D721Med (cell line): Measurements from ENCODE around the gene ATXN1.

Source experiments
- DNase-seq: peaks from one replicate; pipeline ENCODE4 v3.0.0; 2011; ENCODE audit warnings: low spot score; ENCODE audit not compliant: insufficient read length
- FAIRE-seq: peaks from 2 replicates; lab custom pipeline; 2011; peaks lifted over from hg19 to GRCh38; lab: Jason Lieb, UNC
- TF ChIP-seq, protein P1 (sequence below): IDR thresholded peaks from 2 replicates; pipeline ENCODE4 v1.5.1; 2012; ENCODE audit warnings: mild to moderate bottlenecking, control low read depth; ENCODE audit not compliant: insufficient read depth; ENCODE audit errors: missing control alignments

The ATXN1 gene

DNA sequence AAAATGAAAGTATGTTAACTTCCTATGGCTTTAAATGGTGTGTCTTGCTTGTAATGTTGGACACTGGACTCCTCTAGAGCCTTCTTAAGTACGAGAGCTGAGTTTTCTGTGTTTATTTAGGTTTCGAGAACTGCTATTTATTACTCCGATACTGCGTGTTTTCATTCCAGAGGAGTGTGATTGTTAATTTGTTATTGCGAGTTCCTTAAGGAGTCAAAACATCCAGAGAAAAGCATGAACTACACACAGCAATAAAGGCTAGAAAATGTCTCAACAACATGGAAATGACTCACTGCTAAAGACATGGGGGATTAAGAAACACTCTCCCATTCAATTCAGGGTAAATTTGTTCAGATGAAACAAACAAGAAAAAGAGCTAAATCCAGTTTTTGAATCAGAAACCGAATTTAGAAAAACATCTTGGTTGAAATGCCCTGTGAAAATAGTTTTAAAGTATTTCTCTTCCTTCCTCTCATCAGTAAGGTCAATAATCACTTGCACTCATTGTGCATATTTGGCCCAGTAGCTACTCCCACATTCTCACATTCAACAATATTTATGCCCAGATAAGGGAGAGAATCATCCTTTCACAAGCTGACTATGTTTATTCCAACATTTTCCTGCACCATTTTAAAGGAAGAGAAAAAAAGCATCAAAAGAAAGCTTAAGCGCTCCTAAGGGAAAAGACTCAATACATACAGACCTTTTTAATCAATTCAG is 36.0 kb downstream of the ATXN1 start:
- DNase-seq: no peak
- FAIRE-seq: no peak
- TF ChIP-seq, protein P1, sequence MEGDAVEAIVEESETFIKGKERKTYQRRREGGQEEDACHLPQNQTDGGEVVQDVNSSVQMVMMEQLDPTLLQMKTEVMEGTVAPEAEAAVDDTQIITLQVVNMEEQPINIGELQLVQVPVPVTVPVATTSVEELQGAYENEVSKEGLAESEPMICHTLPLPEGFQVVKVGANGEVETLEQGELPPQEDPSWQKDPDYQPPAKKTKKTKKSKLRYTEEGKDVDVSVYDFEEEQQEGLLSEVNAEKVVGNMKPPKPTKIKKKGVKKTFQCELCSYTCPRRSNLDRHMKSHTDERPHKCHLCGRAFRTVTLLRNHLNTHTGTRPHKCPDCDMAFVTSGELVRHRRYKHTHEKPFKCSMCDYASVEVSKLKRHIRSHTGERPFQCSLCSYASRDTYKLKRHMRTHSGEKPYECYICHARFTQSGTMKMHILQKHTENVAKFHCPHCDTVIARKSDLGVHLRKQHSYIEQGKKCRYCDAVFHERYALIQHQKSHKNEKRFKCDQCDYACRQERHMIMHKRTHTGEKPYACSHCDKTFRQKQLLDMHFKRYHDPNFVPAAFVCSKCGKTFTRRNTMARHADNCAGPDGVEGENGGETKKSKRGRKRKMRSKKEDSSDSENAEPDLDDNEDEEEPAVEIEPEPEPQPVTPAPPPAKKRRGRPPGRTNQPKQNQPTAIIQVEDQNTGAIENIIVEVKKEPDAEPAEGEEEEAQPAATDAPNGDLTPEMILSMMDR: no peak

DNA sequence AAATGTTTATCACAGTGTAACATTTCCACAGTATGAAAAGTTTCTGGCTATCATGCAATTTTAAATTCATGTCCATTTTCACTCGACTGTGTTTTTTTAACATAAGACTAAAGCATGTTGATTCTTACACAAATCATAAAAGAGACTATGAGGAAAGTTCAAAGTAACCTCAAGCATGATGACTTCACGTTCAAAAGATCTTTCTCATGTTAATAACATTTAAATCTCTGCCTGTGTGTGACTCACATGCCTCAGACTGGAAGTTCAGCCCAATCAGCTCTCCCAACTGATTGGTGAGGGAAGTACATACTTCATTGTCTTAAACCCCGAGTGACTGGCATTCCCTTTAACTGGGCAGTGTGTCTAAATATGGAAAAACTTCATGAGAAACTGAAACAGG is 37.4 kb downstream of the ATXN1 start:
- FAIRE-seq: no peak
- no peak for DNase-seq
- TF ChIP-seq, protein P1: no peak

DNA sequence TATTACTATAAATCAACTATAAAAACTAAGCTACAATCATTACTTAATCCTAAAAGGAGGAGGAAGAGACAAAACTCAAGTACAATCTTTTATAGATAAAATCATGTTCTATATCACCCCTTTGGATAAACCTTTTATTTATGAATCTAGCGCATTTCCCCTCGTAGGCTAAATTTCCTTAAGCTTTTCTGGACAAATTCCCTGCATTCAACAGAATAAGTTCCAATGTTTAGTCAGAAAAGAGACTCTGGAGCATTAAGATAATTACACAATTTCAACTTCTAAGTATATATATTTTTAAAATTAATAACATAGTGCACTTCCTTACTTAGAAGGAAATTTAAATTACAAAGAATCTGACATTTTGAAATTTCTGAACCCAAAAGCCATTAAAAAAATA is 37.9 kb downstream of the ATXN1 start:
- TF ChIP-seq, protein P1: no peak
- DNase-seq (no peak), FAIRE-seq (no peak)

DNA sequence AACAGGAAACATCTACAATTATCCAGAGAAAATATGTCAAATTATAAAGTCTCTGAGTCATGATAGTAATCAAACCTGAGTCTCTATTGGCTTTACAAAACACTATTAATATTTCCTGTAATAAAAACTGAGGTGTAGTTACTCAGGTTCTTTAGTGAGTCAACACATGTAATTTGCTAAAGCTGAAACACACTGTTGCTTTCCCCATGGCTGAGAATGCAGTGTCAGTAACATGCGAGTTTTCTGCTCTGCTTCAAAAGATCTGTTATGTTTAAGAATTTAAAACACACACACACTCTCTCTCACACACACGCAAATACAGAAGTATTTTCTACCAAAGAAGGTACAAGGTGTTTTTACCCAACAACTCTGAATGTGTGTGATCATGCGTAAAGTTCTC is 38.6 kb downstream of the ATXN1 start:
- no peak for DNase-seq
- TF ChIP-seq, protein P1: no peak
- FAIRE-seq: no peak

DNA sequence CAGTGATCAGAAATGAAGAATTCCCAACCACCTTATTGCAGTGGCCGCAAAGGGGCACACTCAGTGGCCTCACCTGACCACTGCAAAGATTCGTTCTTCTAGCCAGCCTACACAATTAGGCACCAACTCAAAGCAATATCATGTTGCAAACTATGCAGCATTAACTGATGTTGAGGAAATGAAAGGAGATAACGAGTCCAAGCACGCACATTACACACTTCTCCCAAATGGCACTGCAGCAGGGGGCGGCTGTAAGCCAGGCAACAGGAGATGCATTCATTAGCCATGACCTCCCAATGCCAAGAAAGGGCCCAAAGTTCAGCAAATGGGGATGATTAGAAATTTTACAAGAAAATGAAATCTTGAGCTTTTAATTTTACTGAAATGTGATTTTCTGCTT is 39.3 kb downstream of the ATXN1 start:
- DNase-seq (no peak), FAIRE-seq (no peak)

DNA sequence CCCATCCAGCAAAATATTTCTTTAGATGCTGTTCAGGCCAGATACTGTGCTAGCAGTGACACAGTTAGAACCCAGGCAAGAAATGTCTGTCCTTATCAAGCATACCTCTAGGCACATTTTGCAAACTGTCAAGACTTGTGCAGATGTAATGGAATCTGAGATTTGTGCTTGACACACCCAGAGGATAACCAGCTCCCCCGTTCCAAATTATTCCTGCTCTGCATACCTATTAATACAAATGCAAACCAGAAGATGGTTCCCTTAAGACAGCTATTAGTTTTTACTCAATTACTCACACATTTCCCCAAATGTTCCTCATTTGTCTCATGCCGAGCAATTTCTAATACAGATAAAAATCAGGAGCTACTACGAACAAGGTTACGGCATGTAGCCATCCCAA is 40.4 kb downstream of the ATXN1 start:
- DNase-seq (no peak), FAIRE-seq (no peak)
- TF ChIP-seq, protein P1: no peak

More for the DNA sequence above, 39.3 kb downstream of the ATXN1 start:
- TF ChIP-seq, protein P1: no peak

DNA sequence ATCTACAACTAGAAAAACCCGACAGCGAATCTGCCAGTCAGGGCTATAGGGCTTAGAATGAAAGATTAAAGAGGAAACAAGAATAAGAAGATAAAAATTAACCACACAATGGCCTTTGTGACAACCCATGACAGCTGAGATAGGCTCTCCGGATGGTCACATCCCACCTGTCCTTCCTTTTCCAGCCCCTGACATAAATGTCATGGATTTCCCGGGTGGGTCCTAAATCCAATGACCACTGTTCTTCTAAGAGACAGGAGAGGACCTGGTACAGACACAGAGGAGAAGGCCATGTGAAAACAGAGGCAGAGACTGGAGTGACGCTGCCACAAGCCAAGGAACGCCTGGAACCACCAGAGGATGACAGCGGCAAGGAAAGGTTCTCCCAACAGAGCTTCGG is 41.8 kb downstream of the ATXN1 start:
- no peak for DNase-seq
- no peak for FAIRE-seq
- TF ChIP-seq, protein P1: no peak
